ENCODE data around the gene MYH7.
"Not testable (repeated sequence)": the region's sequence is repeated elsewhere in the genome, so short reads cannot be mapped to it uniquely, and the experiment has no call there.

- TF ChIP-seq, protein P1, sequence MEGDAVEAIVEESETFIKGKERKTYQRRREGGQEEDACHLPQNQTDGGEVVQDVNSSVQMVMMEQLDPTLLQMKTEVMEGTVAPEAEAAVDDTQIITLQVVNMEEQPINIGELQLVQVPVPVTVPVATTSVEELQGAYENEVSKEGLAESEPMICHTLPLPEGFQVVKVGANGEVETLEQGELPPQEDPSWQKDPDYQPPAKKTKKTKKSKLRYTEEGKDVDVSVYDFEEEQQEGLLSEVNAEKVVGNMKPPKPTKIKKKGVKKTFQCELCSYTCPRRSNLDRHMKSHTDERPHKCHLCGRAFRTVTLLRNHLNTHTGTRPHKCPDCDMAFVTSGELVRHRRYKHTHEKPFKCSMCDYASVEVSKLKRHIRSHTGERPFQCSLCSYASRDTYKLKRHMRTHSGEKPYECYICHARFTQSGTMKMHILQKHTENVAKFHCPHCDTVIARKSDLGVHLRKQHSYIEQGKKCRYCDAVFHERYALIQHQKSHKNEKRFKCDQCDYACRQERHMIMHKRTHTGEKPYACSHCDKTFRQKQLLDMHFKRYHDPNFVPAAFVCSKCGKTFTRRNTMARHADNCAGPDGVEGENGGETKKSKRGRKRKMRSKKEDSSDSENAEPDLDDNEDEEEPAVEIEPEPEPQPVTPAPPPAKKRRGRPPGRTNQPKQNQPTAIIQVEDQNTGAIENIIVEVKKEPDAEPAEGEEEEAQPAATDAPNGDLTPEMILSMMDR (IDR thresholded peaks at IDR 0.05) = not testable (repeated sequence)
- not testable (repeated sequence) for TF ChIP-seq POLR2A (IDR thresholded peaks at IDR 0.05)
These were observed 21.6 kb upstream of the MYH7 start for GRCh38 chr14:23456883-23457586.
